ENCODE results near the gene BEST1.

DNA sequence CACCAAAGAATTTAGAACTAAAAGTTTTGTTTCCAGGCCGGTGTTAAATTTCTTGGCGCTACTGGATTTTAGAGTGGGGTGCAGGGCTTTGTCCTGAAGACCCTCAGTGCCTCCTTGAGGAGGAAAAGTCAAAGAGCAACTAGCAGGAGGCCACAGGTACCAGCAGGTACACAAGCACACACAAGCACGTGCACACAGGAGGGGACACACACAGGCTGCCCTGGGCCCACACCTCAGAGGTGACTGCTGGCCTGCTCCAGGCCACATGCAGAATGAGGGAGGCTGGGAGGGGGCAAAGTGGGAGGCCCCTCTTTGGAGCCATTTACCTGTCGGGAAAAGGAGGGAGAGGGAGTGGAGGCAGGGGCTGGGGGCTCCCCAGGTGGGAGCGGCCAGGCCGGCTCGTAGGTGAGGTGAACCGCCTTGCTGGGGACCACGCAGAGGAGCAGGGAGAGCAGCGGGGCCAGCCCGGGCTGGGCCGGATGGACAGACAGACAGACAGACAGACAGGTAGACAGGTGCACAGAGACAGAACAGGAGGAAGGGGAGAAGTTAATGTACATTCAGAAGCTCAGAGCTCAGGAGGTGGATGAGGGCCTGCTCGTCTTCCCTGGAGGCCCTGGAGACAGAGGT, 45.0 kb upstream of the BEST1 start:
- TF ChIP-seq, protein P1, sequence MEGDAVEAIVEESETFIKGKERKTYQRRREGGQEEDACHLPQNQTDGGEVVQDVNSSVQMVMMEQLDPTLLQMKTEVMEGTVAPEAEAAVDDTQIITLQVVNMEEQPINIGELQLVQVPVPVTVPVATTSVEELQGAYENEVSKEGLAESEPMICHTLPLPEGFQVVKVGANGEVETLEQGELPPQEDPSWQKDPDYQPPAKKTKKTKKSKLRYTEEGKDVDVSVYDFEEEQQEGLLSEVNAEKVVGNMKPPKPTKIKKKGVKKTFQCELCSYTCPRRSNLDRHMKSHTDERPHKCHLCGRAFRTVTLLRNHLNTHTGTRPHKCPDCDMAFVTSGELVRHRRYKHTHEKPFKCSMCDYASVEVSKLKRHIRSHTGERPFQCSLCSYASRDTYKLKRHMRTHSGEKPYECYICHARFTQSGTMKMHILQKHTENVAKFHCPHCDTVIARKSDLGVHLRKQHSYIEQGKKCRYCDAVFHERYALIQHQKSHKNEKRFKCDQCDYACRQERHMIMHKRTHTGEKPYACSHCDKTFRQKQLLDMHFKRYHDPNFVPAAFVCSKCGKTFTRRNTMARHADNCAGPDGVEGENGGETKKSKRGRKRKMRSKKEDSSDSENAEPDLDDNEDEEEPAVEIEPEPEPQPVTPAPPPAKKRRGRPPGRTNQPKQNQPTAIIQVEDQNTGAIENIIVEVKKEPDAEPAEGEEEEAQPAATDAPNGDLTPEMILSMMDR (IDR thresholded peaks at IDR 0.05) = no peak
- TF ChIP-seq POLR2AphosphoS5 (IDR thresholded peaks at IDR 0.05) (no peak), POLR2A (IDR thresholded peaks at IDR 0.05) (no peak)
